Measurements from ENCODE around the gene IGF2BP2.

The IGF2BP2 gene

GRCh38 chr3:185658943-185659342 lies 165.9 kb downstream of the IGF2BP2 start (continued):
- TF ChIP-seq TSHZ2 (CRISPR knock-in tag; IDR thresholded peaks at IDR 0.05): no peak

- peak; percentile 70 for ATAC-seq
- TF ChIP-seq ISL1 (CRISPR knock-in tag; IDR thresholded peaks at IDR 0.05): no peak
- TF ChIP-seq TOX (CRISPR knock-in tag; IDR thresholded peaks at IDR 0.05; ENCODE audit: borderline replicate concordance): no peak
- TF ChIP-seq ZC3H10 (CRISPR knock-in tag; IDR thresholded peaks at IDR 0.05): no peak
- no peak for TF ChIP-seq OSR1 (CRISPR knock-in tag; IDR thresholded peaks at IDR 0.05)
- TF ChIP-seq, protein P1, sequence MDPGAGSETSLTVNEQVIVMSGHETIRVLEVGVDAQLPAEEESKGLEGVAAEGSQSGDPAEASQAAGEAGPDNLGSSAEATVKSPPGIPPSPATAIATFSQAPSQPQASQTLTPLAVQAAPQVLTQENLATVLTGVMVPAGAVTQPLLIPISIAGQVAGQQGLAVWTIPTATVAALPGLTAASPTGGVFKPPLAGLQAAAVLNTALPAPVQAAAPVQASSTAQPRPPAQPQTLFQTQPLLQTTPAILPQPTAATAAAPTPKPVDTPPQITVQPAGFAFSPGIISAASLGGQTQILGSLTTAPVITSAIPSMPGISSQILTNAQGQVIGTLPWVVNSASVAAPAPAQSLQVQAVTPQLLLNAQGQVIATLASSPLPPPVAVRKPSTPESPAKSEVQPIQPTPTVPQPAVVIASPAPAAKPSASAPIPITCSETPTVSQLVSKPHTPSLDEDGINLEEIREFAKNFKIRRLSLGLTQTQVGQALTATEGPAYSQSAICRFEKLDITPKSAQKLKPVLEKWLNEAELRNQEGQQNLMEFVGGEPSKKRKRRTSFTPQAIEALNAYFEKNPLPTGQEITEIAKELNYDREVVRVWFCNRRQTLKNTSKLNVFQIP (CRISPR knock-in tag; IDR thresholded peaks at IDR 0.05; ENCODE audit: borderline replicate concordance, low read depth): no peak
- no peak for TF ChIP-seq ZNF8 (CRISPR knock-in tag; IDR thresholded peaks at IDR 0.05)
- TF ChIP-seq SNAI2 (CRISPR knock-in tag; IDR thresholded peaks at IDR 0.05): no peak
- TF ChIP-seq PPARA (CRISPR knock-in tag; IDR thresholded peaks at IDR 0.05; ENCODE audit: borderline replicate concordance): no peak
- TF ChIP-seq CSRNP3 (CRISPR knock-in tag; IDR thresholded peaks at IDR 0.05): no peak
- no peak for TF ChIP-seq ZNF565 (CRISPR knock-in tag; conservative IDR thresholded peaks at IDR 0.05; ENCODE audit: low read depth)
- no peak for TF ChIP-seq TSHZ2 (CRISPR knock-in tag; IDR thresholded peaks at IDR 0.05)
- no peak for TF ChIP-seq ESRRG (CRISPR knock-in tag; IDR thresholded peaks at IDR 0.05)
- no peak for TF ChIP-seq RARB (CRISPR knock-in tag; IDR thresholded peaks at IDR 0.05)
- no peak for TF ChIP-seq ZFP30 (CRISPR knock-in tag; IDR thresholded peaks at IDR 0.05)
- TF ChIP-seq CREB5 (CRISPR knock-in tag; IDR thresholded peaks at IDR 0.05; ENCODE audit: low read depth): no peak
- no peak for TF ChIP-seq TCF4 (CRISPR knock-in tag; IDR thresholded peaks at IDR 0.05; ENCODE audit: borderline replicate concordance)
- TF ChIP-seq ARNTL (CRISPR knock-in tag; IDR thresholded peaks at IDR 0.05; ENCODE audit: borderline replicate concordance, low read depth): no peak
These were observed 166.3 kb downstream of the IGF2BP2 start for GRCh38 chr3:185658504-185658912.

GRCh38 chr3:185657691-185658503 lies 166.9 kb downstream of the IGF2BP2 start:
- no peak for ATAC-seq
- TF ChIP-seq PPARA (CRISPR knock-in tag; IDR thresholded peaks at IDR 0.05; ENCODE audit: borderline replicate concordance): no peak
- TF ChIP-seq ZNF70 (CRISPR knock-in tag; IDR thresholded peaks at IDR 0.05): no peak
- no peak for TF ChIP-seq TCF4 (CRISPR knock-in tag; IDR thresholded peaks at IDR 0.05; ENCODE audit: borderline replicate concordance)
- TF ChIP-seq ZFP3 (CRISPR knock-in tag; IDR thresholded peaks at IDR 0.05): no peak
- no peak for TF ChIP-seq ESRRG (CRISPR knock-in tag; IDR thresholded peaks at IDR 0.05)
- no peak for TF ChIP-seq SNAI2 (CRISPR knock-in tag; IDR thresholded peaks at IDR 0.05)
- TF ChIP-seq ISL1 (CRISPR knock-in tag; IDR thresholded peaks at IDR 0.05): no peak
- TF ChIP-seq TSHZ2 (CRISPR knock-in tag; IDR thresholded peaks at IDR 0.05): no peak
- no peak for TF ChIP-seq ZFP30 (CRISPR knock-in tag; IDR thresholded peaks at IDR 0.05)
- TF ChIP-seq ARNTL (CRISPR knock-in tag; IDR thresholded peaks at IDR 0.05; ENCODE audit: borderline replicate concordance, low read depth): no peak
- TF ChIP-seq, protein P1 (CRISPR knock-in tag; IDR thresholded peaks at IDR 0.05; ENCODE audit: borderline replicate concordance, low read depth): no peak
- TF ChIP-seq RARB (CRISPR knock-in tag; IDR thresholded peaks at IDR 0.05): no peak
- no peak for TF ChIP-seq OSR1 (CRISPR knock-in tag; IDR thresholded peaks at IDR 0.05)
- no peak for TF ChIP-seq ZNF8 (CRISPR knock-in tag; IDR thresholded peaks at IDR 0.05)

Measured in SK-N-SH treated with all-trans-retinoic acid at 6 μM for 48 hours (cell line).